HL-60/S4 (cell line): ENCODE data around the gene KDM6A.

Experiments
- in situ Hi-C: fragments of 300-500 bp; cut with MboI; formaldehyde crosslinking; loops from 2 replicates; pipeline ENCODE4 v1.14.3; 2022; ENCODE audit warnings: low sequenced_read_pairs

KDM6A gene

DNA sequence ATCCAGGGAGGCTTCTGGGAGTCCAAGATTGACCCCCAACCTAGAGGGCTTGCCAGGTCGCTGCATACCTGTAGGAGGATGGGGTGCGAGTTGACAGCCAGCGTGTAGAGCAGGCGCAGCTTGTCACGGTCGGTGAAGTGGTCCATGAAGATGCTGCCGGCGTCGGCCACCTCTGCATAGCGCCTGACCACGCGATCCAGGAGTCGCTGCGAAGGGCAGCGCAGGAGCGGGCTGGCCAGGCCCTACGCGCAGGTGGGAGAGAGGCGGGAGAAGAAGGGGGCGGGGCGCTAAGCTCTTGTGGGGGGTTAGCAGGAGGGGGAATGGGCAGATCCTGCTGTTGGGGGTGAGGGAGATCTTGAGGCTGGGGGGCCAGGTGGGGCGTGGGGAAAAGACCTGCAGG, 284.7 kb downstream of the KDM6A start:
- in situ Hi-C loops, result no loop called here
